Heart left ventricle (tissue), 16 donors: Measurements from ENCODE around the gene ADGRD1. TPM values are rescaled to one million over a fixed set of nuclear protein-coding genes. Genes with fewer than 3 reads are reported as not detected.
A peak's percentile ranks its signal among the peaks of the same experiment; 100 is the strongest.
"Not testable (repeated sequence)": the region's sequence is repeated elsewhere in the genome, so short reads cannot be mapped to it uniquely, and the experiment has no call there.

Experiments
- ATAC-seq, 4 donors: fragments of 200-7000 bp; cut with Tn5 transposase; one replicate each; pipeline ENCODE4 v1.9.1; 2020 to 2022; ENCODE audit warnings: moderate library complexity in 4 of 4, mild to moderate bottlenecking in 3 of 4, moderate number of reproducible peaks in 1 of 4
- DNase-seq, 5 donors: peaks; one replicate each; pipeline ENCODE4 v3.0.0-alpha.2; 2020
- H3K27ac ChIP-seq, 12 donors: fragments of 200-600 bp; sonication (generic) in 4 of 12; one replicate each; pipeline versions ENCODE4 v1.5.0 to v1.8.0; 2016 to 2022; ENCODE audit warnings: mild to moderate bottlenecking in 2 of 12
- H3K27me3 ChIP-seq, 9 donors: fragments of 200-600 bp; sonication (generic) in 2 of 9; one replicate each; pipeline versions ENCODE4 v1.5.1 to v1.8.0; 2016 to 2022; ENCODE audit warnings: mild to moderate bottlenecking in 3 of 9
- H3K36me3 ChIP-seq, 9 donors: fragments of 200-600 bp; sonication (generic) in 2 of 9; one replicate each; pipeline versions ENCODE4 v1.5.0 to v1.8.0; 2018 to 2022; ENCODE audit warnings: mild to moderate bottlenecking in 2 of 9
- H3K4me1 ChIP-seq, 12 donors: fragments of 200-600 bp; sonication (generic) in 4 of 12; one replicate each; pipeline versions ENCODE4 v1.5.0 to v1.8.0; 2016 to 2022; ENCODE audit warnings: mild to moderate bottlenecking in 3 of 12
- H3K4me3 ChIP-seq, 12 donors: fragments of 200-600 bp; sonication (generic) in 4 of 12; one replicate each; pipeline versions ENCODE4 v1.5.0 to v1.8.0; 2017 to 2022; ENCODE audit warnings: mild to moderate bottlenecking in 9 of 12, moderate library complexity in 4 of 12
- H3K9me3 ChIP-seq, 12 donors: fragments of 200-600 bp; sonication (generic) in 4 of 12; one replicate each; pipeline versions ENCODE4 v1.5.0 to v1.8.0; 2016 to 2022; ENCODE audit warnings: mild to moderate bottlenecking in 1 of 12
- CTCF ChIP-seq, 12 donors: fragments of 200-600 bp; sonication (generic) in 4 of 12; IDR thresholded peaks; one replicate each; pipeline versions ENCODE4 v1.5.0 to v1.8.0; 2018 to 2022; ENCODE audit warnings: antibody characterized with exemption in 12 of 12, mild to moderate bottlenecking in 5 of 12
- POLR2A ChIP-seq, 2 donors: fragments of 450-650 bp; IDR thresholded peaks; one replicate each; pipeline ENCODE4 v1.6.1; 2017; ENCODE audit warnings: antibody characterized with exemption in 2 of 2, mild to moderate bottlenecking in 2 of 2, moderate library complexity in 2 of 2
- WGBS, 4 donors: extraction: QIAGEN DNeasy Blood & Tissue Kit in 2 of 4; methylation state at CpG; one replicate each; pipeline versions ENCODE4 v1.1.5 to v1.1.7; 2013 to 2018; 5-methylcytosine and 5-hydroxymethylcytosine counted together
- intact Hi-C, 10 donors: fragments of 100-400 bp; cut with DNase I; formaldehyde crosslinking; loops; one replicate each; pipeline versions ENCODE4 v1.11.1 to v1.14.2; 2022
- polyA plus RNA-seq, 2 donors: library from polyadenylated mRNA; stranded (reverse); fragments of 200-250 nt; gene quantifications; one replicate each; pipeline ENCODE4 v1.2.3, GENCODE V29; 2013
- total RNA-seq, 9 donors: library from RNA; depleted of rRNA in 2 of 9; stranded (reverse); fragments of >200 nt in 2 of 9; fragmentation: NEBNext Ultra II Directional in 3 of 9; extraction: Animal tissue kit (Norgen Biotek cat#: 25700) in 3 of 9; gene quantifications; one replicate each; pipeline versions ENCODE4 v1.1.0 to v1.2.4, GENCODE V29; 2016 to 2023
- donor health status: ischemic (EF 13 %, LVEDD 7.1; RV severe dilation, severe dysfunction).
- donor health status: healthy with polysubstance abuse.
- donor health status: DM: no; HTN: yes; CAD: no.
- donor health status: DM: no; HTN: no; CAD: no.
- donor health status: ischemic (EF 25% LVEDD 6.9; RV normal size, moderate dysfunction).
- donor health status: ischemic (EF 25% LVEDD 5.7; RV mildly dilated, moderate dysfunction).
- donor health status: healthy.
- donor health status: DM: yes; HTN: yes; CAD: no.
- donor health status: ischemic (EF 35%, LVEDD 5.7; RV mildly dilated, moderate dysfunction).
- donor health status: nonischemic (EF 11% LVEDD 7.7; RV severe dilation, severe dysfunction).
- donor health status: DM: yes; HTN: yes; CAD: no.
- donor health status: PGD.
- donor health status: ischemic (EF 29% LVEDD 5.4; RV normal size, mild dysfunction).
- donor health status: nonischemic (EF 23%, LVEDD 6.1; RV moderate dilation, normal function).

The ADGRD1 gene
- total and polyA plus RNA-seq, 11 donors = 22.7 to 109 (median 66.3) TPM

GRCh38 chr12:131126662-131127173, 173.0 kb downstream of the ADGRD1 start:
- WGBS, 4 donors = 93 to 98% (median 96%) methylated on average over 7 of the region's 7 CpGs
- ATAC-seq = no peak

DNA sequence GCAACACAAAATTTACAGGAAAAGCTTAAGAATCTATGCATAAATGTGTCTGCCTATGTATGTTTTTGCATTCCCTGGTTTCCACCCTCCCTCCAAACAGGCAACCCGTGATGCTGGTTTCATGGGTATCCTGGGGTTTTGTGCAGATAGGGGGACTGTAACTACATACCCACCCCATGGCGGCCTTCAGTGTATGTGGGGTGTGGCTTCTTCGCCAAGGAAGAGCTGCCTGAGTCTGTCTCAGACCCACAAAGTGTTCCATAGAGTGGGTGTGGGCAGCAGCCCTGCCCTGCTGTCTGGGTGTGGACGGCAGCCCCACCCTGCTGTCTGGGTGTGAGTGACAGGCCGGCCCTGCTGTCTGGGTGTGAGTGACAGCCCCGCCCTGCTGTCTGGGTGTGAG, 174.8 kb downstream of the ADGRD1 start:
- H3K4me1 ChIP-seq = peaks cover 0 to 17% (median 9%) of the 10 kb centered on the region in 12 donors
- H3K27me3 ChIP-seq = no peaks in the 10 kb centered on the region
- H3K4me3 ChIP-seq = no peak overlapping the region
- H3K27ac ChIP-seq = no peak overlapping the region
- intact Hi-C loops = no loop called here
- DNase-seq = peak in 1 of 5 donors; percentile 10
- ATAC-seq = no peak
- TF ChIP-seq CTCF (IDR thresholded peaks at IDR 0.05) = no peak
- no peak for TF ChIP-seq POLR2A (IDR thresholded peaks at IDR 0.05)
- WGBS, 4 donors = 85 to 98% (median 95%) methylated on average over 3 to 6 of the region's 6 CpGs
- peaks cover 0 to 7% (median 0%) of the 10 kb centered on the region in 9 donors for H3K36me3 ChIP-seq
- no peaks in the 10 kb centered on the region for H3K9me3 ChIP-seq

More at GRCh38 chr12:131126662-131127173, 173.0 kb downstream of the ADGRD1 start:
- Histone ChIP-seq H3K4me3 (no peak overlapping the region), H3K27ac (no peak overlapping the region), H3K4me1 (peaks cover 0 to 9% (median 4%) of the 10 kb centered on the region in 12 donors), H3K9me3 (no peaks in the 10 kb centered on the region), H3K27me3 (no peaks in the 10 kb centered on the region), H3K36me3 (peaks cover 0 to 14% (median 0%) of the 10 kb centered on the region in 9 donors)
- DNase-seq = no peak
- intact Hi-C loops = no loop called here
- no peak for TF ChIP-seq CTCF (IDR thresholded peaks at IDR 0.05)
- no peak for TF ChIP-seq POLR2A (IDR thresholded peaks at IDR 0.05)

DNA sequence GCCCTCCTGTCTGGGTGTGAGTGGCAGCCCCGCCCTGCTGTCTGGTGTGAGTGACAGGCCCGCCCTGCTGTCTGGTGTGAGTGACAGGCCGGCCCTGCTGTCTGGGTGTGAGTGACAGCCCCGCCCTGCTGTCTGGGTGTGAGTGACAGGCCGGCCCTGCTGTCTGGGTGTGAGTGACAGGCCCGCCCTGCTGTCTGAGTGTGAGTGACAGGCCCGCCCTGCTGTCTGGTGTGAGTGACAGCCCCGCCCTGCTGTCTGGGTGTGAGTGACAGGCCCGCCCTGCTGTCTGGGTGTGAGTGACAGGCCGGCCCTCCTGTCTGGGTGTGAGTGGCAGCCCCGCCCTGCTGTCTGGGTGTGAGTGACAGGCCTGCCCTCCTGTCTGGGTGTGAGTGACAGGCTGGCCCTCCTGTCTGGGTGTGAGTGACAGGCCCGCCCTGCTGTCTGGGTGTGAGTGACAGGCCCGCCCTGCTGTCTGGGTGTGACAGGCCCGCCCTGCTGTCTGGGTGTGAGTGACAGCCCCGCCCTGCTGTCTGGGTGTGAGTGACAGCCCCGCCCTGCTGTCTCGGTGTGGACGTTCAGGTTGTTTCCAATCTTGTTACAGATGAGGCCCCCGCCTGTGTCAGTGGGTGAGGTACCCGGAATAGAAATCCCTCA, 175.4 kb downstream of the ADGRD1 start:
- DNase-seq, H3K4me3 ChIP-seq, ATAC-seq, H3K27ac ChIP-seq, H3K27me3 ChIP-seq, intact Hi-C loops, H3K9me3 ChIP-seq, H3K36me3 ChIP-seq: not testable (repeated sequence)
- WGBS, 4 donors = 84 to 93% (median 91%) methylated on average over 13 to 20 of the region's 20 CpGs
- peaks cover 0 to 17% (median 9%) of the 10 kb centered on the region in 12 donors for H3K4me1 ChIP-seq

GRCh38 chr12:131129839-131130238, 176.1 kb downstream of the ADGRD1 start:
- 85 to 91% (median 87%) methylated on average over 11 of the region's 11 CpGs for WGBS, 4 donors

More at GRCh38 chr12:131129839-131130238, 176.1 kb downstream of the ADGRD1 start:
- H3K9me3 ChIP-seq = no peaks in the 10 kb centered on the region
- H3K4me3 ChIP-seq = no peak overlapping the region
- H3K36me3 ChIP-seq = peaks cover 0 to 11% (median 0%) of the 10 kb centered on the region in 9 donors
- no peaks in the 10 kb centered on the region for H3K27me3 ChIP-seq
- no peak overlapping the region for H3K27ac ChIP-seq
- intact Hi-C loops = loop anchor here in 4 of 10 donors (5.0 to 10.0 kb wide), 2 partner anchors 213 to 215 kb away; no protein-coding TSS in a partner anchor
- H3K4me1 ChIP-seq = peaks cover 0 to 17% (median 9%) of the 10 kb centered on the region in 12 donors
- ATAC-seq (no peak), DNase-seq (peak in 1 of 5 donors; percentile 6)
- TF ChIP-seq POLR2A (IDR thresholded peaks at IDR 0.05) (no peak), CTCF (IDR thresholded peaks at IDR 0.05) (no peak)
